B cell (primary cell): ENCODE results near the gene GTF3C4. TPM values are rescaled to one million over a fixed set of nuclear protein-coding genes. Genes with fewer than 3 reads are reported as not detected.

Source experiments
- ATAC-seq: fragments of 200-7000 bp; cut with Tn5 transposase; one replicate; pipeline ENCODE4 v1.10.0; 2021; ENCODE audit warnings: low read depth, mild to moderate bottlenecking, moderate number of reproducible peaks, moderate library complexity
- CTCF ChIA-PET: fragments of 350-600 bp; sonication (Branson Sonifier 250); formaldehyde crosslinking; loops from one replicate; lab custom pipeline; 2021; ENCODE audit warnings: antibody characterized with exemption, inconsistent platforms; lab: Charles Lee
- POLR2A ChIA-PET: fragments of 350-600 bp; sonication (Branson Sonifier 250); formaldehyde crosslinking; loops from one replicate; lab custom pipeline; 2021; ENCODE audit warnings: antibody characterized with exemption; lab: Charles Lee
- DNase-seq: peaks from one replicate; pipeline ENCODE4 v3.0.0; 2013
- H2AFZ ChIP-seq: 2 replicates; pipeline ENCODE4 v1.6.1; 2012; ENCODE audit warnings: mild to moderate bottlenecking, low read depth, low read length; ENCODE audit not compliant: insufficient read depth, poor library complexity, severe bottlenecking
- H3K27ac ChIP-seq, 2 donors: 1 replicate in 1 of 2; 2 replicates in 1 of 2; pipeline ENCODE4 v1.5.1; 2012 to 2013; ENCODE audit warnings: low read length in 2 of 2, mild to moderate bottlenecking in 2 of 2, moderate library complexity in 1 of 2
- H3K27me3 ChIP-seq, 4 experiments: fragments of 200-600 bp in 1 of 4; sonication (generic) in 1 of 4; replicated peaks in 1 of 4; 1 replicate in 2 of 4; 2 replicates in 2 of 4; pipeline versions ENCODE4 v1.6.1 to v1.7.0; 2013 to 2016; ENCODE audit warnings: low read length in 3 of 4, mild to moderate bottlenecking in 2 of 4, mixed read lengths in 1 of 4, moderate library complexity in 1 of 4; ENCODE audit not compliant: insufficient read depth in 4 of 4, control insufficient read depth in 3 of 4; ENCODE audit errors: control extremely low read depth in 1 of 4
- H3K36me3 ChIP-seq, 2 experiments: replicated peaks in 1 of 2; 1 replicate in 1 of 2; 2 replicates in 1 of 2; pipeline versions ENCODE4 v1.6.1 to v1.7.1; 2013; ENCODE audit warnings: low read length in 1 of 2; ENCODE audit not compliant: insufficient read depth in 2 of 2, control insufficient read depth in 1 of 2; ENCODE audit errors: control extremely low read depth in 1 of 2, extremely low read depth in 1 of 2
- H3K4me1 ChIP-seq, 2 donors: fragments of 200-600 bp in 1 of 2; sonication (generic) in 1 of 2; 1 replicate in 1 of 2; 2 replicates in 1 of 2; pipeline versions ENCODE4 v1.5.1 to v1.6.1; 2013 to 2017; ENCODE audit warnings: low read length in 2 of 2; ENCODE audit not compliant: control insufficient read depth in 2 of 2, insufficient read depth in 2 of 2
- H3K4me2 ChIP-seq: replicated peaks from 2 replicates; pipeline ENCODE3; 2012; ENCODE audit warnings: mild to moderate bottlenecking, low read depth, low read length; ENCODE audit not compliant: poor library complexity, severe bottlenecking
- H3K4me3 ChIP-seq, 5 experiments: fragments of 200-600 bp in 1 of 5; sonication (generic) in 1 of 5; 1 replicate in 3 of 5; 2 replicates in 2 of 5; pipeline versions ENCODE4 v1.5.1 to v1.7.0; 2011 to 2016; ENCODE audit warnings: low read length in 4 of 5, mild to moderate bottlenecking in 4 of 5, low read depth in 2 of 5, control low read depth in 1 of 5, moderate library complexity in 1 of 5; ENCODE audit not compliant: insufficient read depth in 1 of 5; ENCODE audit errors: control extremely low read depth in 1 of 5, extremely low read depth in 1 of 5
- H3K79me2 ChIP-seq: fragments of 200-600 bp; sonication (generic); one replicate; pipeline ENCODE4 v1.6.0; 2016; ENCODE audit warnings: low read length; ENCODE audit not compliant: control insufficient read depth, insufficient read depth
- H3K9ac ChIP-seq: fragments of 200-600 bp; sonication (generic); 2 replicates; pipeline ENCODE4 v1.6.1; 2017; ENCODE audit warnings: mild to moderate bottlenecking, low read length, moderate library complexity
- H3K9me3 ChIP-seq, 3 donors: one replicate each; pipeline versions ENCODE4 v1.6.1 to v1.7.1; 2013; ENCODE audit warnings: low read length in 2 of 3; ENCODE audit not compliant: control insufficient read depth in 2 of 3, insufficient read depth in 1 of 3; ENCODE audit errors: control extremely low read depth in 1 of 3
- H4K20me1 ChIP-seq: 2 replicates; pipeline ENCODE4 v1.6.0; 2012; ENCODE audit warnings: mild to moderate bottlenecking, low read length; ENCODE audit not compliant: insufficient read depth, control insufficient read depth, poor library complexity, severe bottlenecking
- H3K27ac Mint-ChIP-seq: one replicate; pipeline ENCODE4 v1.8.0; 2021; ENCODE audit warnings: mixed read lengths
- H3K27me3 Mint-ChIP-seq: one replicate; pipeline ENCODE4 v1.8.0; 2021; ENCODE audit warnings: mixed read lengths
- H3K4me1 Mint-ChIP-seq: one replicate; pipeline ENCODE4 v1.8.0; 2021; ENCODE audit warnings: mixed read lengths
- H3K4me3 Mint-ChIP-seq: one replicate; pipeline ENCODE4 v1.8.0; 2021; ENCODE audit warnings: mixed read lengths
- H3K9me3 Mint-ChIP-seq: one replicate; pipeline ENCODE4 v1.8.0; 2022; ENCODE audit warnings: mixed read lengths; ENCODE audit not compliant: insufficient read depth
- CTCF ChIP-seq: fragments of 200-600 bp; IDR thresholded peaks from one replicate; pipeline ENCODE4 v1.8.0; 2022; ENCODE audit warnings: antibody characterized with exemption, mild to moderate bottlenecking
- EZH2 ChIP-seq: IDR thresholded peaks from 2 replicates; pipeline ENCODE4 v1.6.1; 2012; ENCODE audit warnings: borderline replicate concordance, low read depth, mild to moderate bottlenecking, moderate library complexity, low read length; ENCODE audit not compliant: insufficient read depth, poor library complexity, severe bottlenecking
- whole genome bisulfite sequencing: methylation state at CpG from one replicate; pipeline ENCODE4 v1.1.5; 2013; ENCODE audit warnings: missing lambda C conversion rate; ENCODE audit not compliant: insufficient coverage; 5-methylcytosine and 5-hydroxymethylcytosine counted together
- intact Hi-C: fragments of 100-400 bp; cut with micrococcal nuclease; formaldehyde crosslinking; loops from one replicate; pipeline ENCODE4 v1.10.0; 2022
- polyA plus RNA-seq: library from polyadenylated mRNA; depleted of rRNA; stranded (reverse); fragments of >200 nt; gene quantifications from 2 replicates; pipeline ENCODE4 v1.2.3, GENCODE V29; 2012
- total RNA-seq, 2 donors: library from RNA; stranded (reverse); fragments of 120-200 nt in 1 of 2; gene quantifications; 1 replicate in 1 of 2; 2 replicates in 1 of 2; pipeline versions ENCODE4 v1.2.3 to v1.2.4, GENCODE V29; 2013 to 2022

The GTF3C4 gene
- total and polyA plus RNA-seq, 2 donors (not counting 1 experiment from before 2014, with no cell fraction given), result 1.5 to 17.0 TPM

GRCh38 chr9:132639322-132639721, 30.9 kb upstream of the GTF3C4 start:
- ChIA-PET POLR2A (no interaction called here), CTCF (no interaction called here)
- Histone ChIP-seq H2AFZ (no peak overlapping the region), H3K27me3 (no peaks in the 10 kb centered on the region), H3K4me2 (no peak overlapping the region), H3K36me3 (peaks cover 14 to 60% of the 10 kb centered on the region in 2 experiments), H4K20me1 (no peaks in the 10 kb centered on the region), H3K27ac (no peak overlapping the region), H3K79me2 (peaks cover 5% of the 10 kb centered on the region), H3K4me3 (no peak overlapping the region), H3K9ac (no peak overlapping the region), H3K4me1 (no peaks in the 10 kb centered on the region), H3K9me3 (no peaks in the 10 kb centered on the region)
- Mint-ChIP-seq H3K4me1 (no peaks in the 10 kb centered on the region), H3K27me3 (no peaks in the 10 kb centered on the region), H3K27ac (no peak overlapping the region), H3K9me3 (no peaks in the 10 kb centered on the region), H3K4me3 (no peak overlapping the region)
- intact Hi-C loops, result no loop called here
- DNase-seq (no peak), ATAC-seq (no peak)
- 100% methylated on average over 3 of the region's 5 CpGs for WGBS
- TF ChIP-seq CTCF (no peak), EZH2 (no peak)

- 100% methylated on average over 4 of the region's 4 CpGs for WGBS
Observed at GRCh38 chr9:132641216-132641615, 29.0 kb upstream of the GTF3C4 start.

More at GRCh38 chr9:132641216-132641615, 29.0 kb upstream of the GTF3C4 start:
- Histone ChIP-seq H2AFZ (no peak overlapping the region), H3K79me2 (peaks cover 5% of the 10 kb centered on the region), H3K4me2 (no peak overlapping the region), H3K9me3 (no peaks in the 10 kb centered on the region), H3K4me1 (no peaks in the 10 kb centered on the region), H3K27me3 (no peaks in the 10 kb centered on the region), H3K36me3 (peaks cover 10 to 74% of the 10 kb centered on the region in 2 experiments), H3K27ac (no peak overlapping the region), H3K9ac (no peak overlapping the region), H4K20me1 (no peaks in the 10 kb centered on the region), H3K4me3 (no peak overlapping the region)
- Mint-ChIP-seq H3K4me3 (no peak overlapping the region), H3K9me3 (no peaks in the 10 kb centered on the region), H3K27me3 (no peaks in the 10 kb centered on the region), H3K4me1 (no peaks in the 10 kb centered on the region), H3K27ac (no peak overlapping the region)
- intact Hi-C loops, result no loop called here
- POLR2A ChIA-PET, result no interaction called here
- CTCF ChIA-PET, result no interaction called here
- DNase-seq (no peak), ATAC-seq (no peak)
- no peak for TF ChIP-seq CTCF
- no peak for TF ChIP-seq EZH2
